RWPE2 (cell line): ENCODE results near the gene KRTAP10-7.

Experiments used
- ATAC-seq: fragments of 200-7000 bp; cut with Tn5 transposase; 3 replicates; pipeline ENCODE4 v1.9.1; 2021; ENCODE audit warnings: low read depth
- DNase-seq: peaks from one replicate; pipeline ENCODE4 v3.0.0-alpha.2; 2020; ENCODE audit warnings: low spot score
- H3K27ac ChIP-seq: fragments of 450-650 bp; 2 replicates; pipeline ENCODE4 v1.5.1; 2017; ENCODE audit warnings: mild to moderate bottlenecking; ENCODE audit not compliant: poor library complexity, severe bottlenecking
- H3K27me3 ChIP-seq: fragments of 250-450 bp; sonication (Bioruptor Pico); 2 replicates; pipeline ENCODE4 v1.5.1; 2021; ENCODE audit warnings: mild to moderate bottlenecking, moderate library complexity; ENCODE audit not compliant: insufficient read depth, poor library complexity, severe bottlenecking
- H3K36me3 ChIP-seq: fragments of 250-450 bp; sonication (Bioruptor Pico); 2 replicates; pipeline ENCODE4 v1.5.1; 2020; ENCODE audit warnings: low read depth, mild to moderate bottlenecking, moderate library complexity
- H3K4me1 ChIP-seq: fragments of 250-450 bp; sonication (Bioruptor Pico); 2 replicates; pipeline ENCODE4 v1.5.1; 2021; ENCODE audit warnings: mild to moderate bottlenecking, moderate library complexity; ENCODE audit not compliant: insufficient read depth, poor library complexity, severe bottlenecking
- H3K4me3 ChIP-seq: fragments of 250-450 bp; sonication (Bioruptor Pico); 2 replicates; pipeline ENCODE4 v1.5.1; 2021; ENCODE audit warnings: mild to moderate bottlenecking, moderate library complexity; ENCODE audit not compliant: severe bottlenecking
- H3K9me3 ChIP-seq: fragments of 250-450 bp; sonication (Bioruptor Pico); 2 replicates; pipeline ENCODE4 v1.5.1; 2021; ENCODE audit warnings: mild to moderate bottlenecking, moderate library complexity; ENCODE audit not compliant: severe bottlenecking
- TF ChIP-seq, protein P1 (sequence below): fragments of 450-650 bp; IDR thresholded peaks from one replicate; pipeline ENCODE4 v1.5.1; 2017; ENCODE audit warnings: mild to moderate bottlenecking, moderate library complexity; ENCODE audit not compliant: poor library complexity, severe bottlenecking

Gene KRTAP10-7

GRCh38 chr21:44617071-44617501 lies 16.7 kb downstream of the KRTAP10-7 start:
- Histone ChIP-seq H3K4me3 (no peak overlapping the region), H3K36me3 (no peaks in the 10 kb centered on the region), H3K9me3 (no peaks in the 10 kb centered on the region), H3K4me1 (no peaks in the 10 kb centered on the region), H3K27me3 (peaks cover 21% of the 10 kb centered on the region), H3K27ac (no peak overlapping the region)
- TF ChIP-seq, protein P1, sequence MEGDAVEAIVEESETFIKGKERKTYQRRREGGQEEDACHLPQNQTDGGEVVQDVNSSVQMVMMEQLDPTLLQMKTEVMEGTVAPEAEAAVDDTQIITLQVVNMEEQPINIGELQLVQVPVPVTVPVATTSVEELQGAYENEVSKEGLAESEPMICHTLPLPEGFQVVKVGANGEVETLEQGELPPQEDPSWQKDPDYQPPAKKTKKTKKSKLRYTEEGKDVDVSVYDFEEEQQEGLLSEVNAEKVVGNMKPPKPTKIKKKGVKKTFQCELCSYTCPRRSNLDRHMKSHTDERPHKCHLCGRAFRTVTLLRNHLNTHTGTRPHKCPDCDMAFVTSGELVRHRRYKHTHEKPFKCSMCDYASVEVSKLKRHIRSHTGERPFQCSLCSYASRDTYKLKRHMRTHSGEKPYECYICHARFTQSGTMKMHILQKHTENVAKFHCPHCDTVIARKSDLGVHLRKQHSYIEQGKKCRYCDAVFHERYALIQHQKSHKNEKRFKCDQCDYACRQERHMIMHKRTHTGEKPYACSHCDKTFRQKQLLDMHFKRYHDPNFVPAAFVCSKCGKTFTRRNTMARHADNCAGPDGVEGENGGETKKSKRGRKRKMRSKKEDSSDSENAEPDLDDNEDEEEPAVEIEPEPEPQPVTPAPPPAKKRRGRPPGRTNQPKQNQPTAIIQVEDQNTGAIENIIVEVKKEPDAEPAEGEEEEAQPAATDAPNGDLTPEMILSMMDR: no peak
- ATAC-seq (no peak), DNase-seq (no peak)

DNA sequence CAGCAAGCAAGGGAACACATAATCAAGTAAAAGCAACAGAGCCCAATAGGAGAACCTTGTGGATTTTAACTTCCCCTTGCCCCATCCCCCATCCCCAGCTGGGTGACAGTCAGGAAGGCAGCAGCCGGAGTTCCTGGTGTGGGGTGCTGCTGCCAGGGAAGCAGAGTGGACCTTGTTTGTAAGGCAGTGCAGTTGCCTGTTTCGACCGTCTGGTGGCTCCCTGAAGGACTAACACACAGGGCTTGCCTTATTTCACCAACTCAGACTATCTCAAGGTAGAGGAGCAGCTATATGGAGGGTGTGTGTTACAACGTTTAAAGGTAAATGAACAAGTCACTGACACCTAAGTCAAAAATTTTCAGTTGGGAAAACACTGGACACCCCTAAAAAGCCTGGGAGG lies 18.1 kb downstream of the KRTAP10-7 start:
- Histone ChIP-seq H3K9me3 (peaks cover 2% of the 10 kb centered on the region), H3K27ac (no peak overlapping the region), H3K36me3 (no peaks in the 10 kb centered on the region), H3K27me3 (peaks cover 21% of the 10 kb centered on the region), H3K4me1 (no peaks in the 10 kb centered on the region), H3K4me3 (no peak overlapping the region)
- DNase-seq: no peak
- ATAC-seq: no peak
- TF ChIP-seq, protein P1: no peak

GRCh38 chr21:44618909-44619308 lies 18.5 kb downstream of the KRTAP10-7 start:
- Histone ChIP-seq H3K36me3 (no peaks in the 10 kb centered on the region), H3K27ac (no peak overlapping the region), H3K4me3 (no peak overlapping the region), H3K27me3 (peaks cover 21% of the 10 kb centered on the region), H3K4me1 (no peaks in the 10 kb centered on the region), H3K9me3 (peaks cover 6% of the 10 kb centered on the region)
- ATAC-seq (no peak), DNase-seq (no peak)
- TF ChIP-seq, protein P1: no peak

DNA sequence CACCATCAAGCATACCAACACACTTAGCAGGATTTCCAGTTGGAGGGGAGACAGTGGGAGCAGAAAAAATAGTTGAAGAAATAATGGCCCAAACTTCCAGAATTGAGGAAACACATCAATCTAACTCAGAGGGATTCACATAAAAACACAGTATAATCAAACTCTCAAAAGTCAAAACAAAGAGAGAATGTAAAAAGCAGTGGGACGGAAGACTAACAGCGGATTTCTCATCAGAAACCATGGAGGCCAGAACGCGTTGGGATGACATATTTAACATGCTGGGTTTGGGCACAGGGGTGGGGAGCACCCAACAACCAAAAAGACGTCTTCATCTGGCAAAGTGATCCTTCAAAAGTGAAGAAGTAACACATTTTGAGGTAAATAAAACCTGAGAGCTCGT lies 19.5 kb downstream of the KRTAP10-7 start:
- ATAC-seq (no peak), DNase-seq (no peak)
- Histone ChIP-seq H3K36me3 (no peaks in the 10 kb centered on the region), H3K4me3 (no peak overlapping the region), H3K4me1 (no peaks in the 10 kb centered on the region), H3K27ac (no peak overlapping the region), H3K9me3 (peaks cover 13% of the 10 kb centered on the region), H3K27me3 (peaks cover 18% of the 10 kb centered on the region)
- TF ChIP-seq, protein P1: no peak

DNA sequence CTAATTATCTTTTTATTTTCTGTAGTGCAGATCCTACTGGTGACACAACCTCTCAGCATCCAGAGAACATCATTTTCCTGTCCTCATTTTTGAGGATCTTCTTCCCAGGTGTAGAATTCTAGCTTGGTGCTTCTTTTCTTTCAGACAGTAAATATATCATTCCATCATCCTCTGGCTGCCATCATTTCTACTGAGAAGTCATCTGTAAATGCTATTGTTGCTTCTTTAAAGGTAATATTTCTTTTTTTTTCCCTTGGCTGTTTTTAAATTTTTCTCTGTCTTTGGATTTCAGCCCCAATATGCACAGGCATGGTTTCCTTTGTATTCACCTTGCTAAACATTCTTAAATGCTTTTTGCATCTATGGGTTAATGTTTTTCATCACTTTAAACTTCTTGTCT lies 23.2 kb downstream of the KRTAP10-7 start:
- DNase-seq (no peak), ATAC-seq (no peak)
- no peaks in the 10 kb centered on the region for H3K27me3 ChIP-seq
- no peaks in the 10 kb centered on the region for H3K36me3 ChIP-seq
- H3K27ac ChIP-seq: no peak overlapping the region
- H3K4me1 ChIP-seq: no peaks in the 10 kb centered on the region
- no peak overlapping the region for H3K4me3 ChIP-seq
- TF ChIP-seq, protein P1: no peak
- peaks cover 13% of the 10 kb centered on the region for H3K9me3 ChIP-seq
